ENCODE data around the gene ADRA2B. TPM values are rescaled to one million over a fixed set of nuclear protein-coding genes. Genes with fewer than 3 reads are reported as not detected.
"Not testable (repeated sequence)": the region's sequence is repeated elsewhere in the genome, so short reads cannot be mapped to it uniquely, and the experiment has no call there.

Gene ADRA2B
- total RNA-seq, 1 donor = under 0.01 TPM

- no peak for DNase-seq (ENCODE audit: low read depth)
- TF ChIP-seq, protein P1, sequence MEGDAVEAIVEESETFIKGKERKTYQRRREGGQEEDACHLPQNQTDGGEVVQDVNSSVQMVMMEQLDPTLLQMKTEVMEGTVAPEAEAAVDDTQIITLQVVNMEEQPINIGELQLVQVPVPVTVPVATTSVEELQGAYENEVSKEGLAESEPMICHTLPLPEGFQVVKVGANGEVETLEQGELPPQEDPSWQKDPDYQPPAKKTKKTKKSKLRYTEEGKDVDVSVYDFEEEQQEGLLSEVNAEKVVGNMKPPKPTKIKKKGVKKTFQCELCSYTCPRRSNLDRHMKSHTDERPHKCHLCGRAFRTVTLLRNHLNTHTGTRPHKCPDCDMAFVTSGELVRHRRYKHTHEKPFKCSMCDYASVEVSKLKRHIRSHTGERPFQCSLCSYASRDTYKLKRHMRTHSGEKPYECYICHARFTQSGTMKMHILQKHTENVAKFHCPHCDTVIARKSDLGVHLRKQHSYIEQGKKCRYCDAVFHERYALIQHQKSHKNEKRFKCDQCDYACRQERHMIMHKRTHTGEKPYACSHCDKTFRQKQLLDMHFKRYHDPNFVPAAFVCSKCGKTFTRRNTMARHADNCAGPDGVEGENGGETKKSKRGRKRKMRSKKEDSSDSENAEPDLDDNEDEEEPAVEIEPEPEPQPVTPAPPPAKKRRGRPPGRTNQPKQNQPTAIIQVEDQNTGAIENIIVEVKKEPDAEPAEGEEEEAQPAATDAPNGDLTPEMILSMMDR (IDR thresholded peaks at IDR 0.05; ENCODE audit: insufficient read depth, low read length) = no peak
- no peak overlapping the region for H3K4me3 ChIP-seq (ENCODE audit: low read depth, low read length)
Observed at GRCh38 chr2:96075199-96075771, 41.1 kb downstream of the ADRA2B start.

GRCh38 chr2:96074156-96074555, 42.2 kb downstream of the ADRA2B start:
- TF ChIP-seq, protein P1 (IDR thresholded peaks at IDR 0.05; ENCODE audit: insufficient read depth, low read length) = no peak
- no peak overlapping the region for H3K4me3 ChIP-seq (ENCODE audit: low read depth, low read length)
- no peak for DNase-seq (ENCODE audit: low read depth)

DNA sequence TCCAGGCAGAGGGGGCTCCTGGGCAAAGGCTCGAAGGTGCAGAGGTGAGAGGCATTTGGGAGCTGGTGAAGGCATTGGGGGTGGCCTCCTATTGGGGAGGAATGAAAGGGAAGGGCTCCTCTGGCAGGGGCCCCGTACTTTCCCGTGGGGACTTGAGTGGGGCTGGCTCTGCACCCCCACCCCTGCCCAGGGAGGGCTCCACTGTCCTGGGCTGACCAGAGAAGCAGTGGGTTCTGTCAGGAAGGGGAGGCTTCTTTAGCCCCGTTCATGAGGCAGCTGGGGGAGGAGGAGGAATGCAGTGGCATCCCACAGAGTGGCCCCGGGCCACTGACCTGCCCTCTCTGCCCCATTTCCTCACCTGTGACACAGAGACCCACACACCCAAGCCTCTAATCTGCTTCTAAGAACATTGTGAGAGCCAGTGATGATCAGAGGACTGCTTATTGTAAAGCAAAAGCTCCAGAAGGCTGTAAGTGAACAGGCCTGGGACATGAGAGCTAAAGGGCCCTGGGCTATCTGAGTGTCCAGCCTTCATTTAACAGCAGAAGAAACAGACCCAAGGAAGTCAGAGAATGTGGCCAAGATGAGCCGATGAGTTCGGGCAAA, 43.1 kb downstream of the ADRA2B start:
- H3K4me3 ChIP-seq (ENCODE audit: low read depth, low read length) = no peak overlapping the region
- DNase-seq (ENCODE audit: low read depth) = no peak
- TF ChIP-seq, protein P1 (IDR thresholded peaks at IDR 0.05; ENCODE audit: insufficient read depth, low read length) = no peak

DNA sequence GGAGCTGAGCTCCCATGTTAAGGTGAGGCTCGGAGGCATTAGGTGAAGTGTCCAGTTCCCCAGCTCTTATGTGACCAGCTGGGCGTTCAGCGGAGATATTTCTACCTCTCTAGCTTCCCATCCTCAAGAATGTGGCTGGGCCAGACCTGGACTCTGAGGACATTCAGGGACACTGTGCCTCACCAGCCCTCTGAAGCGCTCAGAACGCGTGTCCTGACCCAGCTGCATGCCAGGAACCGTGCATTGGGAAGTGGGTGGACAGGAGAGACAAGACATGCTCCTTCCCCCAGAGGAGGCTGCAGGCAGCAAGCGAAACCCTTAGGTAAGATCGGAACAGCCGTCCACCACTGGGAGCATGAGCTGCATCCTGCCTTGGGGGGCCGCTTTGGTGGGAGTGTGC, 43.6 kb downstream of the ADRA2B start:
- TF ChIP-seq, protein P1 (IDR thresholded peaks at IDR 0.05; ENCODE audit: insufficient read depth, low read length) = no peak
- no peak overlapping the region for H3K4me3 ChIP-seq (ENCODE audit: low read depth, low read length)
- no peak for DNase-seq (ENCODE audit: low read depth)

DNA sequence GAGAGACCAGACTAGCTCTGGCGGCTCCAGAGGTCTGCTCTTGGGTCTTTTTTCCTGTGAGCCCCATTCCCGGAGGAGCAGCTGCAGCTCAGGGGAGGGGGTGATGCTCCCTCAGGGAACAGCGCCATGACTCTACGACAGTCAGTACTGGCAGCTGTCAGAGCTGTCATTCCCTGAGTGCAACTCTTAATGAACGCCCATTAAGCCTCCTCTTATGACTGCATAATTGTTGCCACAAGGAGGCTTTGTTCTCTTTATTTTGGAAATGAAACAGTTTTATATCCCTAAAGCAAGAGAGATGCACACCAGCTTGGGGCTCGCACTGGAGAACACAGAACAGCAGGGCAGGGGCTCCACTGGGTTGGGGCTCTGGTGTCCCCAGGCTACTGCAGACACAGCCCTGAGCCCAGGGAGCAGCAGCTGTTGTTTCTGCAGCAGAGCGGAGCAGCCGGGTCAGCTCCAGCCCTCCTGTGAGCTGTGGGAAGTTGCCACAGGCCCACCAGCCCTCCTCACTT, 44.3 kb downstream of the ADRA2B start:
- DNase-seq (ENCODE audit: low read depth); H3K4me3 ChIP-seq (ENCODE audit: low read depth, low read length): not testable (repeated sequence)

DNA sequence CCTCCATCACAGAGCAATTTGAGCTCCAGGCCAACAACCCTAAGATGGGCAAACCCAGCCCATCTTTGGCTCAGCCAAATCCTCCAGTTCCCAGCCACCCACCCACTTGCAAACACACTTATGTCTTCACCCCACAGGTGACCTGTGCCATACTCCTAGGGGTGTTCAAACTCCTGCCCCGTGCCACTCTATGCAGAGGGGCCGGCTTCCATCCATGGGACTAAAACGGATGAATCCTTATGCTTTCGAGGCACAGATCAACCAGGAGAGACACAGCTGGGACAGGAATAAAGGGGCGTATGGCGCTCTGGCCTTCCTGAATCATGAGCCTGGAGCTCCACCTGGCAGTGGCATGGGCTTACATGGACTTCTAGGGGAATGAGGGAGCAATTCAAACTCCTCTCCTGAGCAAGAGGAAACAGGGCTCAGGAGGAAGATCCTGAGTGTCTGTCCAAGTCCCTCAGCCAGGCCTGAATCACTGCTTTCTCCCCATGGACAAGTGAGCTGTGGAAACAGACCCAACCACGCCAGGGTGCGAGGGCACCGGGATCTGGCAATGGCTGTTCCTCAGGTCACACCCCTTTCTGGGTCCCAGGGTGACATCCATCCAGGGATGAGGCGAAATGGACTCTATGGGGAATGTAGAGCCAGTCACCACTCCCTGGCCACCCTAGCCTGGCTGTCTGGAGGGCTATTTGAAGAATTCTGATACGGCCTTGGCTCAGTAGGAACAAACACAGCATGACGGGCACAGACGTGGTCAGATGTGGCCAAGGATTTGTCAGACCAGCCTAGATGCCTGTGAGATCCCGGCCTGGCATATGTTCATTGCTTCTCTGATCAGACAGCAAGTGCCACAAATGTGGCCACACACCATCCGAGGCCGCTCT, 45.0 kb downstream of the ADRA2B start:
- not testable (repeated sequence) for H3K4me3 ChIP-seq (ENCODE audit: low read depth, low read length); DNase-seq (ENCODE audit: low read depth)

GRCh38 chr2:96070351-96070750, 46.0 kb downstream of the ADRA2B start:
- H3K4me3 ChIP-seq (ENCODE audit: low read depth, low read length); DNase-seq (ENCODE audit: low read depth): not testable (repeated sequence)

DNA sequence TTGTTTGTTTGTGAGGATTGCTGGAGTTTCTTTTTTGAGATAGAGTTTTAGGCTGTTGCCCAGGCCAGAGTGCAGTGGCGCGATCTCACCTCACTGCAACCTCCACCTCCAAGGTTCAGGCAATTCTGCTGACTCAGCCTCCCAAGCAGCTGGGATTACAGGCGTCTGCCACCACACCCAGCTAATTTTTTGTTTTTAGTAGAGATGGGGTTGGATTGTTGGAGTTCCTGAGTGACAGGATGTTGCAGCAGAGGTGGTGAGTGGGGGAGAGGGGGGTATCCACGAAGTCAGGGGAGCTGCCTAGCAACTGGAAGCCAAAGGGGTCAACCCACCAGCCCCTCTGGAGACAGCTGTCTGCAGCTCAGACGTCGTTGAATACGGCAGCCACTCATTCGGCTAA, 46.5 kb downstream of the ADRA2B start:
- not testable (repeated sequence) for H3K4me3 ChIP-seq (ENCODE audit: low read depth, low read length); DNase-seq (ENCODE audit: low read depth)

GRCh38 chr2:96067902-96068581, 48.3 kb downstream of the ADRA2B start:
- not testable (repeated sequence) for DNase-seq (ENCODE audit: low read depth); H3K4me3 ChIP-seq (ENCODE audit: low read depth, low read length)

DNA sequence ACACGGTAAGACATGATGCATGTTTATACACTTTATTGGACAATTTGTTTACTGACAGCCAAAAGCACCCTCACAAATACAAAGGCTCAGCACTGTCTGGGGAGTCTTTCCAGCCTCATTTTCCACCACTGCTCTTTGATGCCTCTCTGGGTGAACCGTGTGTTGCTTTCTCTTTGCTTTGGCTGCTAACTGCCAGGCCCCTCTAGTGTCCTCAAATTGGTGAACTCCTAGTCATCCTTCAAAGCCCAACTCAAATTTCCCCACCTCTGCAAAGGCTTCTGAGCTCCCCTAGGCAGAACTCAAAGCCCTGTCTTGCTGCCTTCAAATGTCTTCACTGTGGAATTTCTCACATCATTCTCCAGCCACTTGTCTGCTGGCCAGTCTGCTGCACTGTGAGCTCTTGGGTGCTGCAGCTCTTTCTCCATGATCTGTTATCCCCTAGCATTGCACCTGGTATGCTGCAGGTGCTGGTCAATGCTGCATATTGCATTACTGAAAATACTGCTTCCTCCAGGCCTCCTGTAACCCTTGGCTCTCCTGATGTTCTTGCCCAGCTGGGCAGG, 49.2 kb downstream of the ADRA2B start:
- not testable (repeated sequence) for H3K4me3 ChIP-seq (ENCODE audit: low read depth, low read length); DNase-seq (ENCODE audit: low read depth)

- DNase-seq (ENCODE audit: low read depth); H3K4me3 ChIP-seq (ENCODE audit: low read depth, low read length): not testable (repeated sequence)
Observed at GRCh38 chr2:96066511-96066910, 49.9 kb downstream of the ADRA2B start.

DNA sequence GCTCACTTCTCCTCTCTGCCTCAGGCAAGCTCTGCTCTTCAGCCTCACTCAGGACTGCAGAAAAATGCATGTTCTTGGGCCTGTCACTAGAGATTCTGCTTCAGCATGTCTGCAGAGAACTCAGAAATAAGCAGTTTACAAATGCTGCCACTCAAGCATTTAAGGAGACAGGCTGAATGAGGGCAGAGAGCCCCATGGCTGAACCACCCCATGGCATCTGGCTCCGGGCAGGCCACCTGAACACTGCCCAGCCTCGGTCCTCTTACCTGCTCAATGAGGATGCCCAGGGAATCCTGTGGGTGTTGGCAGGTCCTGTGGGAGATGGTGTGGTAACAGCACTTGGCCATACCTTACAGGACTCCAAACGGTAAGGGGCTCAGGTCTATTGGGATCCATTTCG, 50.4 kb downstream of the ADRA2B start:
- not testable (repeated sequence) for H3K4me3 ChIP-seq (ENCODE audit: low read depth, low read length); DNase-seq (ENCODE audit: low read depth)
